Ishikawa (cell line): Measurements from ENCODE around the gene ATG101.

Experiments used
- RAD21 ChIP-seq: IDR thresholded peaks from 2 replicates; pipeline ENCODE4 v1.6.1; 2012; ENCODE audit warnings: low read depth
- TF ChIP-seq, protein P1 (sequence below): IDR thresholded peaks from 2 replicates; pipeline ENCODE4 v1.6.1; 2012; ENCODE audit warnings: low read depth, mild to moderate bottlenecking
- TF ChIP-seq, protein P2 (sequence below): IDR thresholded peaks from 2 replicates; pipeline ENCODE4 v1.6.1; 2012
- TF ChIP-seq, protein P3 (sequence below): IDR thresholded peaks from 2 replicates; pipeline ENCODE4 v1.6.1; 2012

DNA sequence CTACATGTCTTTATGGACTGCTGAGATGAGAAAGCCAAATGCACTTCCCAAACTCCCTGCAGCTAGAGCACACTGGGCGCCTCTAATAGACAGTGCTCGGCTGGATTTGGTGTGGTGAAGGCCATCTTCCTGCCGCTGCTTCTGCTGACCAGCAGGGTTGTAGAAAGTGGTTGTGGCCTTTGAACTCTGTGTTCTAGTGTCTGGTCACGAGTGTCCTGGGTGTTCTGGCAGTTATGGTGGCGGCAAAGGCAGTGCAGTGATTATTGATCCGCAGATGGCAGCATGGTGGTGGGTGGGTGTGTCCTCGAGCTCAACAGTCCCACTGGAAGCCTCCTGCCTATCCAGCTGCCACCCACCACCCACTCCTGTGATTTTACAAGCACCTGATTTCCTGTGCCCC is 53.1 kb downstream of the ATG101 start:
- TF ChIP-seq, protein P1, sequence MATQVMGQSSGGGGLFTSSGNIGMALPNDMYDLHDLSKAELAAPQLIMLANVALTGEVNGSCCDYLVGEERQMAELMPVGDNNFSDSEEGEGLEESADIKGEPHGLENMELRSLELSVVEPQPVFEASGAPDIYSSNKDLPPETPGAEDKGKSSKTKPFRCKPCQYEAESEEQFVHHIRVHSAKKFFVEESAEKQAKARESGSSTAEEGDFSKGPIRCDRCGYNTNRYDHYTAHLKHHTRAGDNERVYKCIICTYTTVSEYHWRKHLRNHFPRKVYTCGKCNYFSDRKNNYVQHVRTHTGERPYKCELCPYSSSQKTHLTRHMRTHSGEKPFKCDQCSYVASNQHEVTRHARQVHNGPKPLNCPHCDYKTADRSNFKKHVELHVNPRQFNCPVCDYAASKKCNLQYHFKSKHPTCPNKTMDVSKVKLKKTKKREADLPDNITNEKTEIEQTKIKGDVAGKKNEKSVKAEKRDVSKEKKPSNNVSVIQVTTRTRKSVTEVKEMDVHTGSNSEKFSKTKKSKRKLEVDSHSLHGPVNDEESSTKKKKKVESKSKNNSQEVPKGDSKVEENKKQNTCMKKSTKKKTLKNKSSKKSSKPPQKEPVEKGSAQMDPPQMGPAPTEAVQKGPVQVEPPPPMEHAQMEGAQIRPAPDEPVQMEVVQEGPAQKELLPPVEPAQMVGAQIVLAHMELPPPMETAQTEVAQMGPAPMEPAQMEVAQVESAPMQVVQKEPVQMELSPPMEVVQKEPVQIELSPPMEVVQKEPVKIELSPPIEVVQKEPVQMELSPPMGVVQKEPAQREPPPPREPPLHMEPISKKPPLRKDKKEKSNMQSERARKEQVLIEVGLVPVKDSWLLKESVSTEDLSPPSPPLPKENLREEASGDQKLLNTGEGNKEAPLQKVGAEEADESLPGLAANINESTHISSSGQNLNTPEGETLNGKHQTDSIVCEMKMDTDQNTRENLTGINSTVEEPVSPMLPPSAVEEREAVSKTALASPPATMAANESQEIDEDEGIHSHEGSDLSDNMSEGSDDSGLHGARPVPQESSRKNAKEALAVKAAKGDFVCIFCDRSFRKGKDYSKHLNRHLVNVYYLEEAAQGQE = no peak
- TF ChIP-seq RAD21 = no peak
- TF ChIP-seq, protein P2, sequence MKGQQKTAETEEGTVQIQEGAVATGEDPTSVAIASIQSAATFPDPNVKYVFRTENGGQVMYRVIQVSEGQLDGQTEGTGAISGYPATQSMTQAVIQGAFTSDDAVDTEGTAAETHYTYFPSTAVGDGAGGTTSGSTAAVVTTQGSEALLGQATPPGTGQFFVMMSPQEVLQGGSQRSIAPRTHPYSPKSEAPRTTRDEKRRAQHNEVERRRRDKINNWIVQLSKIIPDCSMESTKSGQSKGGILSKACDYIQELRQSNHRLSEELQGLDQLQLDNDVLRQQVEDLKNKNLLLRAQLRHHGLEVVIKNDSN = no peak
- TF ChIP-seq, protein P3, sequence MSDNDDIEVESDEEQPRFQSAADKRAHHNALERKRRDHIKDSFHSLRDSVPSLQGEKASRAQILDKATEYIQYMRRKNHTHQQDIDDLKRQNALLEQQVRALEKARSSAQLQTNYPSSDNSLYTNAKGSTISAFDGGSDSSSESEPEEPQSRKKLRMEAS = no peak
